Stomach (tissue), 9 donors: Measurements from ENCODE around the gene SCAMP1. TPM values are rescaled to one million over a fixed set of nuclear protein-coding genes. Genes with fewer than 3 reads are reported as not detected.
A peak's percentile ranks its signal among the peaks of the same experiment; 100 is the strongest.

Source experiments
- DNase-seq, 2 donors: peaks; one replicate each; pipeline versions ENCODE4 v3.0.0 to v3.0.0-alpha.2; 2013 to 2019
- H3K27ac ChIP-seq, 5 donors: fragments of 200-600 bp in 4 of 5; sonication (generic) in 4 of 5; one replicate each; pipeline ENCODE4 v1.5.1; 2013 to 2019; ENCODE audit warnings: mild to moderate bottlenecking in 1 of 5, moderate library complexity in 1 of 5
- H3K27me3 ChIP-seq, 3 donors: fragments of 200-600 bp; sonication (generic); one replicate each; pipeline ENCODE4 v1.5.1; 2017 to 2019; ENCODE audit warnings: mixed run types in 1 of 3
- H3K36me3 ChIP-seq, 4 donors: fragments of 200-600 bp; sonication (generic); 1 replicate in 3 of 4; 2 replicates in 1 of 4; pipeline ENCODE4 v1.5.1; 2016 to 2019
- H3K4me1 ChIP-seq, 4 donors: fragments of 200-600 bp; sonication (generic); one replicate each; pipeline ENCODE4 v1.5.1; 2016 to 2019
- H3K4me3 ChIP-seq, 4 donors: fragments of 200-600 bp; sonication (generic) in 3 of 4; one replicate each; pipeline ENCODE4 v1.5.1; 2016 to 2019; ENCODE audit warnings: mild to moderate bottlenecking in 1 of 4
- H3K9me3 ChIP-seq, 4 donors: fragments of 200-600 bp; sonication (generic); one replicate each; pipeline ENCODE4 v1.5.1; 2016 to 2019
- CTCF ChIP-seq, 7 experiments: fragments of 450-650 bp in 4 of 7; fragments of 200-600 bp in 3 of 7; sonication (generic) in 3 of 7; IDR thresholded peaks; one replicate each; pipeline ENCODE4 v1.5.1; 2016 to 2019; ENCODE audit warnings: antibody characterized with exemption in 7 of 7, control low read depth in 2 of 7, mild to moderate bottlenecking in 1 of 7
- EP300 ChIP-seq: sonication (generic); formaldehyde crosslinking; IDR thresholded peaks from one replicate; pipeline ENCODE4 v1.6.1; 2017; ENCODE audit warnings: antibody characterized with exemption
- POLR2A ChIP-seq, 4 donors: fragments of 450-650 bp; IDR thresholded peaks; one replicate each; pipeline ENCODE4 v1.6.1; 2016; ENCODE audit warnings: antibody characterized with exemption in 4 of 4, control low read depth in 2 of 4, mild to moderate bottlenecking in 1 of 4, moderate library complexity in 1 of 4
- POLR2AphosphoS5 ChIP-seq, 3 donors: sonication (generic); formaldehyde crosslinking; IDR thresholded peaks; one replicate each; pipeline ENCODE4 v1.6.1; 2016; ENCODE audit warnings: antibody characterized with exemption in 3 of 3
- WGBS, 5 donors: extraction: QIAGEN DNeasy Blood & Tissue Kit in 3 of 5; methylation state at CpG; one replicate each; pipeline versions ENCODE4 v1.1.5 to v1.1.7; 2013 to 2018; 5-methylcytosine and 5-hydroxymethylcytosine counted together
- intact Hi-C: fragments of 100-400 bp; cut with DNase I; formaldehyde crosslinking; loops from one replicate; pipeline ENCODE4 v1.15.1; 2023; ENCODE audit warnings: low total_unique reads
- polyA plus RNA-seq, 3 donors: library from polyadenylated mRNA; stranded (reverse); fragments of 200-250 nt; gene quantifications; one replicate each; pipeline ENCODE4 v1.2.3, GENCODE V29; 2013
- small RNA-seq, 4 donors: library from RNA; depleted of rRNA; stranded (forward); fragments of <200 nt; gene quantifications; one replicate each; pipeline ENCODE3, GENCODE V24; 2016
- total RNA-seq, 5 donors: library from RNA; depleted of rRNA; stranded (reverse); fragments of >200 nt; gene quantifications; one replicate each; pipeline versions ENCODE4 v1.1.0 to v1.2.3, GENCODE V29; 2014 to 2016
- donor health status: healthy with polysubstance abuse.
- donor health status: Bipolar disorder and iron deficiency.
- donor health status: healthy.

SCAMP1 gene
- total and polyA plus RNA-seq, 8 donors = 7.2 to 77.3 (median 14.7) TPM

GRCh38 chr5:78526049-78526525 is 165.7 kb downstream of the SCAMP1 start:
- Histone ChIP-seq H3K27ac (peak overlapping the region; percentile 19 to 80 (median 77)), H3K9me3 (no peaks in the 10 kb centered on the region), H3K4me3 (no peak overlapping the region), H3K27me3 (no peaks in the 10 kb centered on the region), H3K4me1 (peaks cover 9 to 63% (median 22%) of the 10 kb centered on the region in 4 donors), H3K36me3 (no peaks in the 10 kb centered on the region)
- DNase-seq = no peak
- 77 to 91% (median 81%) methylated on average over 7 of the region's 7 CpGs for WGBS, 5 donors
- intact Hi-C loops = no loop called here
- TF ChIP-seq POLR2AphosphoS5 (IDR thresholded peaks at IDR 0.05) (peak in 1 of 3 donors; percentile 50), POLR2A (IDR thresholded peaks at IDR 0.05) (no peak)

DNA sequence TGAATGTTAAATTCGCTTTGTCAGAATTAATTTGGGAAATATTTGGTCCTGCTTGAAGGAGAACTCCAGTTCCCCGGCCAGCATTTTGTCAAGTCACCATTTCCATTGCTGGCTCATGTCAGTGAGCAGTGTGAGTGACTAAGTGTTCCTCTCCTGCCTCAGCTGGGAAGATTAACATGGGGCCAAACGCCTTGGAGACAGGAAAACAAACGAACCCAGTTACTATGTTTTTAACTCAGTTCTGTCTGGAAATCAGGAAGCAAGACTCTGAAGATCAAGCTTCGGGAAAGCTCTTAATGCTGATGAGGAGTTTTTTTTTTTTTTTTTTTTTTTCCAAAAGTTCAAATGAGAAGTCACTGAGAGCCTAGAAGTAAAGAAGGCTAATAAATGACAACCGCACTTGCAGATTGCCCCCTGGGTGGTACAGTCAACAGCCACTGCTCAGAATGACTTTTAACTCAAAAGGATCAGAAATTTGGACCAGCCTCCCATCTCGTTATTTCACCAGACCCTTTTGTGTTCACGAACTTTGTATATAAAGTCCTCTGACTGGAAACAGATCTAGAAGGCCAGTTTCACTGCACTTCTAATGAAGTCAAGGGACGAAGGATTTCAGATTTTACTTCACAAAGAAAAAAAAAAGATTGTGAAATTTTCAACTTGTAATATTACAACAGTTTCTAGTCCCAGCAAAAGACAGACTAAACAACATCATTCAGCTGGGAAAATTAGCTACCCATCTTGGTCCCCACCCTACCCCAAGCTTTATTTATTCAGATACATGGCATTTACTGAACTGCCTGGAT is 166.8 kb downstream of the SCAMP1 start:
- no peak for TF ChIP-seq POLR2A (IDR thresholded peaks at IDR 0.05)
- no peak for TF ChIP-seq CTCF (IDR thresholded peaks at IDR 0.05)
- TF ChIP-seq POLR2AphosphoS5 (IDR thresholded peaks at IDR 0.05) = peak; percentile 50 to 88 (median 61)
- peak; percentile 26 for TF ChIP-seq EP300
- Histone ChIP-seq H3K27ac (peak overlapping the region in 4 of 5 donors; percentile 71 to 80 (median 78)), H3K4me1 (peaks cover 6 to 55% (median 22%) of the 10 kb centered on the region in 4 donors), H3K9me3 (no peaks in the 10 kb centered on the region), H3K36me3 (no peaks in the 10 kb centered on the region), H3K4me3 (no peak overlapping the region), H3K27me3 (no peaks in the 10 kb centered on the region)
- 38 to 65% (median 55%) methylated on average over 9 of the region's 9 CpGs for WGBS, 5 donors
- peak in 1 of 2 donors; percentile 90 for DNase-seq
- intact Hi-C loops = no loop called here

- intact Hi-C loops = no loop called here
- 78 to 88% (median 84%) methylated on average over 3 of the region's 3 CpGs for WGBS, 5 donors
- no peak for TF ChIP-seq POLR2A (IDR thresholded peaks at IDR 0.05)
- no peak for TF ChIP-seq CTCF (IDR thresholded peaks at IDR 0.05)
- no peak for TF ChIP-seq EP300
- no peak for TF ChIP-seq POLR2AphosphoS5 (IDR thresholded peaks at IDR 0.05)
These were observed 167.5 kb downstream of the SCAMP1 start for GRCh38 chr5:78527925-78528324.

More at GRCh38 chr5:78527925-78528324, 167.5 kb downstream of the SCAMP1 start:
- no peaks in the 10 kb centered on the region for H3K9me3 ChIP-seq
- H3K4me3 ChIP-seq = no peak overlapping the region
- DNase-seq = no peak
- H3K27ac ChIP-seq = peak overlapping the region; percentile 42 to 80 (median 77)
- no peaks in the 10 kb centered on the region for H3K36me3 ChIP-seq
- H3K4me1 ChIP-seq = peaks cover 3 to 48% (median 22%) of the 10 kb centered on the region in 4 donors
- no peaks in the 10 kb centered on the region for H3K27me3 ChIP-seq

Small RNA genes lying within 50 kb of the gene (small RNA-seq; reads per million reads assigned to genes)
- gene RF00019 (0 reads per million in 4 donors), gene RNU6-183P (0 reads per million in 4 donors)

Other genes with a start within 250 kb of the SCAMP1 start
- gene AP3B1, start 65.9 kb upstream of the SCAMP1 start, total RNA-seq = 10 to 100 TPM; 15.2 to 81.0 (median 19.8) TPM
- gene AP3B1, start 65.9 kb upstream of the SCAMP1 start, polyA plus RNA-seq = 10 to 100 TPM; 19.1 to 27.5 (median 27.2) TPM